CD14-positive monocyte (primary cell): ENCODE results near the gene BDH1. TPM values are rescaled to one million over a fixed set of nuclear protein-coding genes. Genes with fewer than 3 reads are reported as not detected.
A peak's percentile ranks its signal among the peaks of the same experiment; 100 is the strongest.

Experiments
- DNase-seq, 3 donors: peaks; one replicate each; pipeline ENCODE4 v3.0.0-alpha.2; 2011 to 2022
- H2AFZ ChIP-seq: 2 replicates; pipeline ENCODE4 v1.6.0; 2012; ENCODE audit warnings: mild to moderate bottlenecking, low read depth, low read length, inconsistent platforms; ENCODE audit not compliant: insufficient read depth, poor library complexity, severe bottlenecking
- H3K27ac ChIP-seq, 2 donors: 1 replicate in 1 of 2; 2 replicates in 1 of 2; pipeline ENCODE4 v1.5.1; 2012 to 2013; ENCODE audit warnings: low read length in 2 of 2, control low read depth in 1 of 2, inconsistent platforms in 1 of 2, low read depth in 1 of 2, mild to moderate bottlenecking in 1 of 2
- H3K27me3 ChIP-seq, 2 donors: one replicate each; pipeline versions ENCODE4 v1.6.0 to v1.6.1; 2011 to 2013; ENCODE audit warnings: low read length in 2 of 2; ENCODE audit not compliant: control insufficient read depth in 2 of 2, insufficient read depth in 2 of 2
- H3K36me3 ChIP-seq, 2 donors: replicated peaks in 1 of 2; 1 replicate in 1 of 2; 2 replicates in 1 of 2; pipeline versions ENCODE4 v1.5.1 to v1.6.1; 2012 to 2013; ENCODE audit warnings: low read length in 2 of 2, control low read depth in 1 of 2, inconsistent platforms in 1 of 2, mild to moderate bottlenecking in 1 of 2; ENCODE audit not compliant: insufficient read depth in 2 of 2, control insufficient read depth in 1 of 2
- H3K4me1 ChIP-seq, 2 donors: 1 replicate in 1 of 2; 2 replicates in 1 of 2; pipeline versions ENCODE4 v1.5.1 to v1.6.1; 2012 to 2013; ENCODE audit warnings: low read length in 2 of 2, control low read depth in 1 of 2, inconsistent platforms in 1 of 2, mild to moderate bottlenecking in 1 of 2, moderate library complexity in 1 of 2; ENCODE audit not compliant: insufficient read depth in 2 of 2, control insufficient read depth in 1 of 2
- H3K4me2 ChIP-seq: replicated peaks from 2 replicates; pipeline ENCODE3; 2012; ENCODE audit warnings: low read length, moderate library complexity, mild to moderate bottlenecking; ENCODE audit not compliant: poor library complexity, severe bottlenecking; ENCODE audit errors: extremely low read depth
- H3K4me3 ChIP-seq, 3 experiments: fragments of 200-600 bp in 1 of 3; sonication (generic) in 1 of 3; replicated peaks in 1 of 3; 1 replicate in 2 of 3; 2 replicates in 1 of 3; pipeline ENCODE4 v1.5.1; 2011 to 2013; ENCODE audit warnings: low read length in 3 of 3, mild to moderate bottlenecking in 3 of 3, control low read depth in 2 of 3, low read depth in 2 of 3, inconsistent platforms in 1 of 3, moderate library complexity in 1 of 3
- H3K79me2 ChIP-seq: 2 replicates; pipeline ENCODE4 v1.6.0; 2012; ENCODE audit warnings: mild to moderate bottlenecking, control low read depth, inconsistent platforms, low read length, moderate library complexity; ENCODE audit not compliant: insufficient read depth
- H3K9ac ChIP-seq: 2 replicates; pipeline ENCODE4 v1.6.0; 2017; ENCODE audit warnings: low read length, mild to moderate bottlenecking; ENCODE audit not compliant: insufficient read depth, poor library complexity, severe bottlenecking
- H3K9me3 ChIP-seq, 2 donors: replicated peaks in 1 of 2; 1 replicate in 1 of 2; 2 replicates in 1 of 2; pipeline versions ENCODE4 v1.5.1 to v1.6.1; 2012 to 2013; ENCODE audit warnings: low read length in 2 of 2, control low read depth in 1 of 2; ENCODE audit not compliant: control insufficient read depth in 1 of 2, insufficient read depth in 1 of 2
- H4K20me1 ChIP-seq: 2 replicates; pipeline ENCODE4 v1.6.0; 2012; ENCODE audit warnings: mild to moderate bottlenecking, low read length, control low read depth, moderate library complexity; ENCODE audit not compliant: insufficient read depth
- H3K27ac Mint-ChIP-seq, 7 donors: one replicate each; pipeline ENCODE4 v1.8.0; 2020; ENCODE audit warnings: mild to moderate bottlenecking in 7 of 7, mixed read lengths in 7 of 7, moderate library complexity in 6 of 7, inconsistent platforms in 2 of 7
- H3K27me3 Mint-ChIP-seq, 3 donors: one replicate each; pipeline ENCODE4 v1.8.0; 2021 to 2022; ENCODE audit warnings: low read depth in 3 of 3, mild to moderate bottlenecking in 3 of 3, mixed read lengths in 3 of 3, moderate library complexity in 3 of 3, inconsistent platforms in 1 of 3
- H3K36me3 Mint-ChIP-seq, 2 donors: one replicate each; pipeline ENCODE4 v1.8.0; 2020; ENCODE audit warnings: mixed read lengths in 2 of 2, inconsistent platforms in 1 of 2, mild to moderate bottlenecking in 1 of 2
- H3K4me1 Mint-ChIP-seq: one replicate; pipeline ENCODE4 v1.8.0; 2020; ENCODE audit warnings: mild to moderate bottlenecking, mixed read lengths
- H3K4me3 Mint-ChIP-seq, 2 donors: one replicate each; pipeline ENCODE4 v1.8.0; 2020; ENCODE audit warnings: mild to moderate bottlenecking in 2 of 2, mixed read lengths in 2 of 2, moderate library complexity in 1 of 2
- H3K9me3 Mint-ChIP-seq, 7 donors: one replicate each; pipeline ENCODE4 v1.8.0; 2020 to 2022; ENCODE audit warnings: mixed read lengths in 7 of 7, mild to moderate bottlenecking in 6 of 7, moderate library complexity in 6 of 7, inconsistent platforms in 2 of 7
- CTCF ChIP-seq: fragments of 200-600 bp; IDR thresholded peaks from one replicate; pipeline ENCODE4 v1.8.0; 2022; ENCODE audit warnings: antibody characterized with exemption, mild to moderate bottlenecking
- WGBS: methylation state at CpG from one replicate; pipeline ENCODE4 v1.1.5; 2013; ENCODE audit warnings: missing lambda C conversion rate; ENCODE audit not compliant: insufficient coverage; 5-methylcytosine and 5-hydroxymethylcytosine counted together
- intact Hi-C, 2 donors: fragments of 100-400 bp; cut with micrococcal nuclease; formaldehyde crosslinking; loops; one replicate each; pipeline versions ENCODE4 v1.15.0 to v1.15.1; 2023
- polyA plus RNA-seq, 3 donors: library from polyadenylated mRNA; depleted of rRNA in 1 of 3; unstranded in 2 of 3; stranded (reverse) in 1 of 3; fragments of 300-500 nt in 2 of 3; fragments of >200 nt in 1 of 3; fragmentation: Illumina TruSeq in 2 of 3; gene quantifications; 1 replicate in 2 of 3; 2 replicates in 1 of 3; pipeline ENCODE4 v1.2.3, GENCODE V29; 2012 to 2021

BDH1 gene
- polyA plus RNA-seq, 3 donors, result 2.8 to 5.3 (median 5.2) TPM

GRCh38 chr3:197501879-197502620 lies 53.7 kb downstream of the BDH1 start:
- Histone ChIP-seq H3K9ac (no peak overlapping the region), H3K4me1 (peaks cover 7 to 10% of the 10 kb centered on the region in 2 donors), H3K27ac (peak overlapping the region in 1 of 2 donors; percentile 11), H3K4me3 (peak overlapping the region in 1 of 3 experiments; percentile 45), H3K9me3 (peaks cover 0 to 10% of the 10 kb centered on the region in 2 donors), H3K27me3 (no peaks in the 10 kb centered on the region), H3K36me3 (no peaks in the 10 kb centered on the region), H2AFZ (peak overlapping the region; percentile 51), H4K20me1 (no peaks in the 10 kb centered on the region), H3K4me2 (peak overlapping the region; percentile 45), H3K79me2 (no peaks in the 10 kb centered on the region)
- intact Hi-C loops, result no loop called here
- peak; percentile 63 to 77 (median 69) for DNase-seq
- peaks cover 2 to 8% (median 5%) of the 10 kb centered on the region in 3 donors for H3K27me3 Mint-ChIP-seq
- peaks cover 7% of the 10 kb centered on the region for H3K4me1 Mint-ChIP-seq
- H3K36me3 Mint-ChIP-seq, result peaks cover 0 to 2% of the 10 kb centered on the region in 2 donors
- H3K9me3 Mint-ChIP-seq, result peaks cover 2 to 9% (median 5%) of the 10 kb centered on the region in 7 donors
- peak overlapping the region in 3 of 7 donors; percentile 45 to 62 (median 61) for H3K27ac Mint-ChIP-seq
- H3K4me3 Mint-ChIP-seq, result peak overlapping the region; percentile 24 to 55
- peak; percentile 57 for TF ChIP-seq CTCF
- WGBS, result 78% methylated on average over 11 of the region's 12 CpGs

GRCh38 chr3:197501496-197501878 lies 54.3 kb downstream of the BDH1 start:
- Histone ChIP-seq H3K79me2 (no peaks in the 10 kb centered on the region), H3K27me3 (no peaks in the 10 kb centered on the region), H4K20me1 (no peaks in the 10 kb centered on the region), H3K9ac (no peak overlapping the region), H3K4me2 (peak overlapping the region; percentile 45), H3K4me1 (peaks cover 7 to 10% of the 10 kb centered on the region in 2 donors), H2AFZ (peak overlapping the region; percentile 51), H3K27ac (peak overlapping the region in 1 of 2 donors; percentile 11), H3K36me3 (no peaks in the 10 kb centered on the region), H3K4me3 (peak overlapping the region in 1 of 3 experiments; percentile 45), H3K9me3 (peaks cover 0 to 10% of the 10 kb centered on the region in 2 donors)
- Mint-ChIP-seq H3K4me3 (peak overlapping the region; percentile 24 to 55), H3K9me3 (peaks cover 2 to 9% (median 5%) of the 10 kb centered on the region in 7 donors), H3K36me3 (peaks cover 0 to 2% of the 10 kb centered on the region in 2 donors), H3K4me1 (peaks cover 7% of the 10 kb centered on the region), H3K27ac (peak overlapping the region in 2 of 7 donors; percentile 45 to 61), H3K27me3 (peaks cover 2 to 8% (median 5%) of the 10 kb centered on the region in 3 donors)
- no CpG with 5 or more reads among the region's 1 CpG for WGBS
- no peak for TF ChIP-seq CTCF
- intact Hi-C loops, result no loop called here
- peak; percentile 30 to 44 (median 40) for DNase-seq
